HL-60/S4 treated with retinoic acid at 250 ng/mL for 4 days and 3 days (cell line): Measurements from ENCODE around the gene JARID2.

Experiments
- in situ Hi-C: fragments of 300-500 bp; cut with MboI; formaldehyde crosslinking; loops from 2 replicates; pipeline ENCODE4 v1.7.0; 2022; ENCODE audit warnings: low sequenced_read_pairs

Gene JARID2

GRCh38 chr6:15452182-15452941, 206.5 kb downstream of the JARID2 start:
- in situ Hi-C loops, result no loop called here

- in situ Hi-C loops, result no loop called here
Measured at GRCh38 chr6:15453186-15453585, 207.3 kb downstream of the JARID2 start.

- in situ Hi-C loops, result no loop called here
Measured at GRCh38 chr6:15453622-15454021, 207.8 kb downstream of the JARID2 start.

- in situ Hi-C loops, result no loop called here
Measured at GRCh38 chr6:15456422-15456821, 210.6 kb downstream of the JARID2 start.

- in situ Hi-C loops, result no loop called here
Measured at GRCh38 chr6:15457121-15457650, 211.3 kb downstream of the JARID2 start.

GRCh38 chr6:15458021-15458459, 212.2 kb downstream of the JARID2 start:
- in situ Hi-C loops, result no loop called here

- in situ Hi-C loops, result no loop called here
Measured at GRCh38 chr6:15460110-15460727, 214.3 kb downstream of the JARID2 start.

- in situ Hi-C loops, result no loop called here
Measured at GRCh38 chr6:15461127-15461944, 215.5 kb downstream of the JARID2 start.

GRCh38 chr6:15462256-15462655, 216.4 kb downstream of the JARID2 start:
- in situ Hi-C loops, result no loop called here

GRCh38 chr6:15462717-15463525, 217.1 kb downstream of the JARID2 start:
- in situ Hi-C loops, result no loop called here

- in situ Hi-C loops, result no loop called here
Measured at GRCh38 chr6:15464211-15464725, 218.4 kb downstream of the JARID2 start.

GRCh38 chr6:15465212-15465611, 219.3 kb downstream of the JARID2 start:
- in situ Hi-C loops, result no loop called here

- in situ Hi-C loops, result no loop called here
Measured at GRCh38 chr6:15470746-15471145, 224.9 kb downstream of the JARID2 start.

GRCh38 chr6:15472621-15473020, 226.8 kb downstream of the JARID2 start:
- in situ Hi-C loops, result no loop called here

- in situ Hi-C loops, result no loop called here
Measured at GRCh38 chr6:15473174-15473573, 227.3 kb downstream of the JARID2 start.

GRCh38 chr6:15473741-15474161, 227.9 kb downstream of the JARID2 start:
- in situ Hi-C loops, result no loop called here

GRCh38 chr6:15474196-15474595, 228.3 kb downstream of the JARID2 start:
- in situ Hi-C loops, result no loop called here

GRCh38 chr6:15475261-15475660, 229.4 kb downstream of the JARID2 start:
- in situ Hi-C loops, result no loop called here

- in situ Hi-C loops, result no loop called here
Measured at GRCh38 chr6:15475872-15476271, 230.0 kb downstream of the JARID2 start.

- in situ Hi-C loops, result no loop called here
Measured at GRCh38 chr6:15476631-15477380, 230.9 kb downstream of the JARID2 start.
